ENCODE measurements around the gene AKAP1.

- TF ChIP-seq EZH2 (IDR thresholded peaks at IDR 0.05; ENCODE audit: low read depth, low read length, severe bottlenecking) (no peak), RFX5 (IDR thresholded peaks at IDR 0.05; ENCODE audit: borderline replicate concordance, low read depth, low read length) (no peak), CTCF (IDR thresholded peaks at IDR 0.05; ENCODE audit: control extremely low read depth in 1 of 3, insufficient read depth in 1 of 3, low read depth in 1 of 3, low read length in 3 of 3) (no peak), PHF8 (conservative IDR thresholded peaks at IDR 0.05; ENCODE audit: low read depth, low read length) (no peak), POLR2A (IDR thresholded peaks at IDR 0.05; ENCODE audit: control extremely low read depth in 1 of 2, low read depth in 2 of 2, low read length in 2 of 2) (no peak), CREB1 (IDR thresholded peaks at IDR 0.05) (no peak), ZNF274 (IDR thresholded peaks at IDR 0.05; ENCODE audit: borderline replicate concordance, extremely low read depth, low read length) (no peak), MAX (IDR thresholded peaks at IDR 0.05) (no peak), POLR2AphosphoS5 (IDR thresholded peaks at IDR 0.05; ENCODE audit: low read depth, low read length) (no peak), CHD7 (IDR thresholded peaks at IDR 0.05; ENCODE audit: insufficient replicate concordance, low read length) (no peak), JUND (IDR thresholded peaks at IDR 0.05; ENCODE audit: low read length) (no peak), ATF2 (IDR thresholded peaks at IDR 0.05; ENCODE audit: low read length) (no peak), JUN (IDR thresholded peaks at IDR 0.05; ENCODE audit: low read depth, low read length) (no peak)
Observed at GRCh38 chr17:57140316-57140715, 55.3 kb downstream of the AKAP1 start.

Data from H1 (cell line).